SK-N-MC (cell line): ENCODE data around the gene PRKG1.

Experiments
- EZH2 ChIP-seq: fragments of 200-600 bp; sonication (generic); IDR thresholded peaks from one replicate; pipeline ENCODE4 v1.6.1; 2017; ENCODE audit warnings: antibody characterized with exemption
- FOXP2 ChIP-seq: optimal IDR thresholded peaks from 2 replicates; pipeline ENCODE3; 2011; ENCODE audit warnings: mild to moderate bottlenecking, moderate library complexity; ENCODE audit not compliant: insufficient read depth; ENCODE audit errors: extremely low read length, control extremely low read depth
- POLR2AphosphoS5 ChIP-seq: IDR thresholded peaks from 2 replicates; pipeline ENCODE4 v1.6.1; 2012; ENCODE audit warnings: mild to moderate bottlenecking, low read depth, low read length, borderline replicate concordance

DNA sequence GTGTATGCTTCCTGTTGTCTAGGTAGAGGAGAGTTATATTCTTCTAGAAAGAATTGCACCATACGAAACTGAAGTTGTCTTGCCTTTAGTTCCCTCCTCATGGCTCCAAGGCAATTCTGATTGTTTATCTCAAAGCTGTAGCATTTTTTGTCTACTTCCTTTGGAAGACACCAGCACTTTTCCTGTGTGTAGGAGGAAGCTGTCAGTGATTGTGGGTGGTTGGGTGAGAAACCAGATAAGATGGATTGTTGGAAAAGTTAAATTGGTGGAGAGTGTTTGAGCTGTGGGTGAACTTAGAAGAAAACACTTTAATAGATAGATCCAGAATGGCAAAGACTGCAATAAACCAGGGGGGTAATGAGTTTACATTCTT is 637.2 kb downstream of the PRKG1 start:
- no peak for TF ChIP-seq POLR2AphosphoS5
- TF ChIP-seq EZH2, result no peak
- no peak for TF ChIP-seq FOXP2
